Activated T-cell treated with anti-CD3 and anti-CD28 coated beads for 4 hours (primary cell): ENCODE measurements around the gene FTSJ1.
"Not testable (repeated sequence)": the region's sequence is repeated elsewhere in the genome, so short reads cannot be mapped to it uniquely, and the experiment has no call there.

Experiments used
- DNase-seq: peaks from one replicate; pipeline ENCODE4 v3.0.0-alpha.2; 2020

FTSJ1 gene

GRCh38 chrX:48475774-48476577 is at the start of gene FTSJ1:
Gene FTSJ1 (plus strand): TSS chrX:48476199. CDS start chrX:48478048, 1,849 bp downstream.
- DNase-seq: peak; percentile 72

- not testable (repeated sequence) for DNase-seq
Measured at GRCh38 chrX:48427027-48427716, 48.8 kb upstream of the FTSJ1 start.

- not testable (repeated sequence) for DNase-seq
Measured at GRCh38 chrX:48429606-48430005, 46.4 kb upstream of the FTSJ1 start.

- DNase-seq: not testable (repeated sequence)
Measured at GRCh38 chrX:48430166-48430565, 45.8 kb upstream of the FTSJ1 start.

- not testable (repeated sequence) for DNase-seq
Measured at GRCh38 chrX:48433713-48434112, 42.3 kb upstream of the FTSJ1 start.

GRCh38 chrX:48447201-48447600 is 28.8 kb upstream of the FTSJ1 start:
- not testable (repeated sequence) for DNase-seq

GRCh38 chrX:48450076-48450475 is 25.9 kb upstream of the FTSJ1 start:
- DNase-seq: no peak

GRCh38 chrX:48451708-48452107 is 24.3 kb upstream of the FTSJ1 start:
- DNase-seq: no peak

- DNase-seq: no peak
Measured at GRCh38 chrX:48456628-48457331, 19.2 kb upstream of the FTSJ1 start.

- DNase-seq: no peak
Measured at GRCh38 chrX:48458711-48459110, 17.3 kb upstream of the FTSJ1 start.

- DNase-seq: no peak
Measured at GRCh38 chrX:48459483-48459882, 16.5 kb upstream of the FTSJ1 start.

GRCh38 chrX:48460031-48460430 is 16.0 kb upstream of the FTSJ1 start:
- no peak for DNase-seq

- DNase-seq: no peak
Measured at GRCh38 chrX:48460606-48461005, 15.4 kb upstream of the FTSJ1 start.

- no peak for DNase-seq
Measured at GRCh38 chrX:48461830-48462229, 14.2 kb upstream of the FTSJ1 start.

- no peak for DNase-seq
Measured at GRCh38 chrX:48465336-48465933, 10.6 kb upstream of the FTSJ1 start.

- DNase-seq: no peak
Measured at GRCh38 chrX:48466696-48467095, 9.3 kb upstream of the FTSJ1 start.

- DNase-seq: no peak
Measured at GRCh38 chrX:48467281-48467761, 8.7 kb upstream of the FTSJ1 start.

- peak; percentile 42 for DNase-seq
Measured at GRCh38 chrX:48468247-48468671, 7.7 kb upstream of the FTSJ1 start.

- DNase-seq: peak; percentile 36
Measured at GRCh38 chrX:48468693-48469691, 7.0 kb upstream of the FTSJ1 start.

- no peak for DNase-seq
Measured at GRCh38 chrX:48470110-48470832, 5.7 kb upstream of the FTSJ1 start, which contains the start of gene SLC38A5. Gene SLC38A5 (minus strand): TSS chrX:48470260. CDS start chrX:48467924, 2,336 bp downstream.

GRCh38 chrX:48470833-48471118 is 5.2 kb upstream of the FTSJ1 start:
- DNase-seq: no peak
